T-helper 2 cell (primary cell): ENCODE results near the gene FBLN1.

Source experiments
- DNase-seq, 5 experiments: peaks; one replicate each; pipeline versions ENCODE4 v3.0.0 to v3.0.0-alpha.2; 2012 to 2022

The FBLN1 gene

GRCh38 chr22:45504373-45505341 lies 2.0 kb downstream of the FBLN1 start:
- no peak for DNase-seq

GRCh38 chr22:45505991-45506747 lies 3.5 kb downstream of the FBLN1 start:
- DNase-seq: no peak

- DNase-seq: no peak
These were observed 4.2 kb downstream of the FBLN1 start for GRCh38 chr22:45506816-45507360.

- DNase-seq: no peak
These were observed 5.1 kb downstream of the FBLN1 start for GRCh38 chr22:45507798-45508197.

- no peak for DNase-seq
These were observed 6.1 kb downstream of the FBLN1 start for GRCh38 chr22:45508814-45509213.

GRCh38 chr22:45510376-45511232 lies 7.9 kb downstream of the FBLN1 start:
- no peak for DNase-seq

GRCh38 chr22:45511847-45512261 lies 9.2 kb downstream of the FBLN1 start:
- DNase-seq: no peak

GRCh38 chr22:45512363-45512762 lies 9.7 kb downstream of the FBLN1 start:
- DNase-seq: no peak

GRCh38 chr22:45515676-45516075 lies 13.0 kb downstream of the FBLN1 start:
- DNase-seq: no peak

GRCh38 chr22:45516163-45516562 lies 13.5 kb downstream of the FBLN1 start:
- no peak for DNase-seq

- no peak for DNase-seq
These were observed 14.4 kb downstream of the FBLN1 start for GRCh38 chr22:45516923-45517675.

- DNase-seq: no peak
These were observed 15.5 kb downstream of the FBLN1 start for GRCh38 chr22:45518136-45518535.

GRCh38 chr22:45518580-45518991 lies 15.9 kb downstream of the FBLN1 start:
- no peak for DNase-seq

GRCh38 chr22:45521178-45521577 lies 18.5 kb downstream of the FBLN1 start:
- DNase-seq: no peak

GRCh38 chr22:45522462-45522861 lies 19.8 kb downstream of the FBLN1 start:
- DNase-seq: no peak

GRCh38 chr22:45524157-45524556 lies 21.5 kb downstream of the FBLN1 start:
- no peak for DNase-seq

GRCh38 chr22:45524966-45525365 lies 22.3 kb downstream of the FBLN1 start:
- no peak for DNase-seq

GRCh38 chr22:45525480-45525879 lies 22.8 kb downstream of the FBLN1 start:
- DNase-seq: no peak

- no peak for DNase-seq
These were observed 23.6 kb downstream of the FBLN1 start for GRCh38 chr22:45526281-45526680.

- DNase-seq: no peak
These were observed 24.2 kb downstream of the FBLN1 start for GRCh38 chr22:45526768-45527360.

GRCh38 chr22:45527456-45527855 lies 24.8 kb downstream of the FBLN1 start:
- DNase-seq: no peak
